ENCODE measurements around the gene TMEFF2.
"Not testable (repeated sequence)": the region's sequence is repeated elsewhere in the genome, so short reads cannot be mapped to it uniquely, and the experiment has no call there.

TMEFF2 gene

DNA sequence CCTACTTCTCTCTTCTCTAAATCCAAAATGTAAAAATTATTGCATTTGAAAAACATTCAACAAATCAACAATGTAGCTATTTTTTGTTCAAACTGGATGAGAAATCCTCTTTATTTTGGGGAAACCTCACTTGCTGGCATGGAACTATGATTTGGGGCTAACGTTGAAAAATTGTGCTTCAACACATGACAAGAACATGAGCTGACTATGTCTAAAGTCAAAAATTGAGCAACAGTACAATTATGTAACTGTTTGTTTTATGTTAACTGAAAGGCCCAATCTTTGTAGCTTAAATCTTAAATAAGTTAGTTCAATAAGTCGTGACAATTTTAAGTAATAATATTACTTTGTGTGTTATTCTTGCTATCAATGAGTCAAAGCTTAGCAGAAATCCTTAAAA, 67.3 kb downstream of the TMEFF2 start:
- no peak for DNase-seq (ENCODE audit: low read depth)

- no peak for DNase-seq (ENCODE audit: low read depth)
Measured at GRCh38 chr2:192126912-192127311, 67.8 kb downstream of the TMEFF2 start.

DNA sequence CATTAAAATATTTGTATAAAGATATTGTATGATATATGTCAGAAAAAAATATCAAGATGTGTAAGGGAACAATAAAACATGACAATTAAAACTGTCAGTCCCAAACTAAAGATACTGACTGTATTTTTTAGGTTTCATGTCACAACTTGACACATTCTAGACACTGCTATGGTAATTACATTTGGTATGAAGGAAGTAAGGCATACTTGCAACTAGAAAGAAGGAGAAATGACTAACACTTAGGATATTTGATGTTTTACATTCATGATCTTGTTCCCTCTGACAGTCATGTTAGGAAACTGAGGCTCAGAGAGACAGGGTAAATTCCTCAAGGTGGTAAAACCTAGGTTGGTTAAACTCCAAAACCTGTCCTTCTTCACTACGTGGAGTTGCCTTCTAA, 68.3 kb downstream of the TMEFF2 start:
- DNase-seq (ENCODE audit: low read depth): no peak

DNA sequence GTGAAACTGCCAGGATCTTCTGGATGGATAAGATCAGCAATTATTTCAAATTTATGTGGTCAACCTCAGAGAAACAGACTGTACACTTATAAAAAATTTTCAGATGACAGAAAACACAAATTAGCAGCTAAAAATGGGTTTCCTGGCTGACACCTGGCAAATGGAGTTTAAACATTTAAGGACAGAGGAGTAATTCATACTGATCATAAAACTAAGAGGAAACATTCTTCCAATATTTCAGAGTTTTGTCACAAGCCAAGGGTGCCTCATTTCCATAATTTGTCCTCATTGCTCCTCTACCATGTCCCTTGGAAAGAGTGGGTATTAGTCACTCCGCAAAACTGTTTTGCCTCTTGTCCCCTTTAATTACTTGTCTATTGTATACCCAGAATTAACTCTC, 70.2 kb downstream of the TMEFF2 start:
- DNase-seq (ENCODE audit: low read depth): no peak

DNA sequence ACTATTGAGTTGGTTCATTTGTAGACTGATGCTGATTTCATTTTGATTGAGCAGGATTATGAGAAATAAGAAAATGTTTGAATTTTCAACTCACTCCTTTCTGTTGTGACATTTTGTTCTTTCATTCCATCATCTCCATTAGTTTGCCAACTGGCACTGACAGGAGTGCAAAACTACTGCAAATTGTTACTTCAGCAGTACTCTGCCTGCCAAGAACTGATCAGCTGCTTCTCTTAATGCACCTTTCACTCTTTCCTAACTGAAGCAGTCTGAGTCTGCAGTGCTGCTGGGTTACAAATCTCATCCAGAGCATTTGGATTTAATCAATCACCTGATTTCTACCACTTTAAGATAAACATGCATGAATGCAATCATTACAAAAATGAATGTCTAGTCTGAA, 70.9 kb downstream of the TMEFF2 start:
- DNase-seq (ENCODE audit: low read depth): peak; percentile 54

DNA sequence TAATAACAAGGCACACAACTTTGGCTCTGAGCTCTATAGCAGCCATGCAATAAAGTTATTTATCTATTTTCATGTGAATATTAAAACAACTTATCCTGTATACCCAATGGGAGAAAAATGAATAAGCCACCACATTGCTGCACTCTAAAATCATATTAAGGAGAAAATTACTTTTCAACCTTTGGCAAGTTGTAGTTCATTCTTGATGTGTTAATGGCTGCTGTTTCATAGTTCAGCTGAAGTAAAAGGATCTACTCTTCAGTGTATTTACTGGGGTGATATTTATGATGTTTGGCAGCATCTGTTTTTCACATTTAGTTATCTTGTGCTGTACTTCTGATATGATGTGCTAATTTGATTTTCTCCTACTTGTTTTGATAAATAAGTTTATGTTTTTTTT, 71.8 kb downstream of the TMEFF2 start:
- no peak for DNase-seq (ENCODE audit: low read depth)

DNA sequence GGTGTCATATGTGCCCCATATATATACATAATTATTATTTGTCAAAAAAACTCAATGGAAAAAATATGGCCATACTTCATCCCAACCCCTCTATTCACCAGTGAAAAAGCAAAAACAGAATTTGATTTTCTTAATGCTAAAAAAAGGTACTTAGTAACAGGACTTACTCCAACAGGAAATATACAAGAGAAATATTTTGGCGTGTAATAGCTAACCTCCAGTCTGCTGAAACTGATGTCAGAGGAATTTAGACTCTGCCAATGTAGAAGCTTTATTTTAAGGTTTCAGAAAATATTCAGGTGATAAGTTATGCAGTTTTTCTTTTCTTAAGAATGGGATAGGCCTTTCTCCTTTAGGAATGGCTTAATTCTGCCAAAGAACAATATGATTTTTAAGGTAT, 72.6 kb downstream of the TMEFF2 start:
- DNase-seq (ENCODE audit: low read depth): no peak

GRCh38 chr2:192119536-192119935, 75.2 kb downstream of the TMEFF2 start:
- no peak for DNase-seq (ENCODE audit: low read depth)

DNA sequence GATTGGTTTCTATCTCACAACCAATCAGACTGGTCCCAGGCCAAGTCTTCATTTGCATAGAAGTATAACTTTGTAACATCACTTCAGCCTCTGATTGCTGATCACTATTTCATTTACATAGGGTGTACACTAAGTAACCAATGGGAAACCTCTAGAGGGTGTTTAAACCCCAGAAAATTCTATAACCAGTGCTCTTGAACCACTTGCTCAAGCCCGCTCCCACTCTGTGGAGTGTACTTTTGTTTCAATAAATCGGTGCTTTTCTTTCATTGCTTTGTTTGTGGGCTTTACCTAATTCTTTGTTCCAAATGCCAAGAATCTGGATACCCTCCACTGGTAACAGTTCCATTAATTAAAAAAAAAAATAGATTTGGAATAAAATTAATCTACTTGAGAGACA, 77.0 kb downstream of the TMEFF2 start:
- no peak for DNase-seq (ENCODE audit: low read depth)

DNA sequence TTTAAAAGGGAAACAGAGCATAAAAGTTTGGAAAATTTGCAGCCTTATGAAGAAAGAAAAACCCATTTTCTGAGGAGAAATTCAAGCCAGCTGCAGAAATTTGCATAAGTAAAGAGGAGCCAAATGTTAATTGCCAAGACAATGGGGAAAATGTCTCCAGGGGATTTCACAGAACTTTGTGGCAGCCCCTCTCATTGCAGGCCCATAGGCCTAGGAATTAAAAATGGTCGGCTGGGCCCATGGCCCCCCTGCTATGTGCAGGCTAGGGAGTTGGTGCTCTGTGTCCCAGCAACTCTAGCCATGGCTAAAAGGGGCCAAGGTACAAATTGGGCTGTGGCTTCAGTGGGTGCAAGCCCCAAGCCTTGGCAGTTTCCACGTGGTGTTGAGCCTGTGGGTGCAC, 83.2 kb downstream of the TMEFF2 start:
- not testable (repeated sequence) for DNase-seq (ENCODE audit: low read depth)

DNA sequence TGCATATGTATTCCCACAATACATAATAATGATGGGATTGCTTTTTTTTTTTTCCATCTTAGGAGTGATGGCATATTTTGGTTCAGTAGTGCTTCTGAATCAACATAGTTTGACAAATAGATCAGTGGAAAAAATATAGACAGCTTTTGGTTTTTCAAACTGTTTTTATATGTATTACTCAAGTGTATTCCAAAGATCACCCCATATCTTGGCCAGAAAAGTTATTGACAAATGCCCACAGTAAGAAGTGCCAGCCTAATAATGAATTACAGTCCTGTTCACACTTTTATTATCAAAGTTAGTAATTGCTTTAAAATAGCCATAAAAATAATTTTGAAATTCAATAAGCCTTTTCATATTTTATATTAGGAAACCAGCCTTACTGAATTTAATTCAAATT, 95.0 kb downstream of the TMEFF2 start:
- no peak for DNase-seq (ENCODE audit: low read depth)

- no peak for DNase-seq (ENCODE audit: low read depth)
Measured at GRCh38 chr2:192098814-192099491, 95.8 kb downstream of the TMEFF2 start.

GRCh38 chr2:192091476-192091875, 103.3 kb downstream of the TMEFF2 start:
- DNase-seq (ENCODE audit: low read depth): no peak

DNA sequence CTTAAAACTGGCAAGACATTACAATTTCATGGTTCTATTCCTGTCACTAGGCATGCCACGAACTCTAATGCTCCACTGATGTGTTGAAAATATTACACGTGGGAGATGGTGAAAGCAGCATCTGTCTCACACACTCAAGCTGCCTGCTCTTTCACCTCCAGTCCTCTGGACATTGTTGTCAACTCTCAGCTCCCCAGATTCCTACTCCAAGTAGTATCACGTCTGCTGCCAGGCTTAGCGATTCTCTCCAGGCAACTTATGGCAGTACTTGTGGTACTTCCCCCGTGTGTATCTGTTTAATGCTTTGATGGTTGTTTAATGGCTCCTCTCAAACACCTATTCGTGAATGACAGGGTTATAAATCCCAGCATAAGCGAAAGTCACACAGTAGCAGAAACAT, 103.8 kb downstream of the TMEFF2 start:
- no peak for DNase-seq (ENCODE audit: low read depth)

GRCh38 chr2:192087398-192087958, 107.3 kb downstream of the TMEFF2 start:
- DNase-seq (ENCODE audit: low read depth): no peak

GRCh38 chr2:192082121-192082520, 112.6 kb downstream of the TMEFF2 start:
- no peak for DNase-seq (ENCODE audit: low read depth)

DNA sequence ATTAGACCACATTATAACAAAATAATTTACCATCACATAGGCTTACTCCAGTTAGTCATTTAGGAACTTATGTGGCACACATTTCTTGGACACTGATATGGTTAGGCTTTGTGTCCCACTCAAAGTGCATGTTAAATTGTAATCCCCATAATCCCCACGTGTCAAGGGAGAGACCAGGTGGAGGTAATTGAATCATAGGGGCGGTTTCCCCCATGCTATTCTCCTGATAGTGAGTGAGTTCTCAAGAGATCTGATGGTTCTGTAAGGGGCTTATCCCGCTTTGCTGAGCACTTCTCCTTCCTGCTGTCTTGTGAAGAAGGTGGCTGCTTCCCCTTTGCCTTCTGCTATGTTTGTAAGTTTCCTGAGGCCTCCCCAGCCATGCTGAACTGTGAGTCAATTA, 114.6 kb downstream of the TMEFF2 start:
- DNase-seq (ENCODE audit: low read depth): not testable (repeated sequence)

GRCh38 chr2:192073878-192074277, 120.9 kb downstream of the TMEFF2 start:
- no peak for DNase-seq (ENCODE audit: low read depth)

DNA sequence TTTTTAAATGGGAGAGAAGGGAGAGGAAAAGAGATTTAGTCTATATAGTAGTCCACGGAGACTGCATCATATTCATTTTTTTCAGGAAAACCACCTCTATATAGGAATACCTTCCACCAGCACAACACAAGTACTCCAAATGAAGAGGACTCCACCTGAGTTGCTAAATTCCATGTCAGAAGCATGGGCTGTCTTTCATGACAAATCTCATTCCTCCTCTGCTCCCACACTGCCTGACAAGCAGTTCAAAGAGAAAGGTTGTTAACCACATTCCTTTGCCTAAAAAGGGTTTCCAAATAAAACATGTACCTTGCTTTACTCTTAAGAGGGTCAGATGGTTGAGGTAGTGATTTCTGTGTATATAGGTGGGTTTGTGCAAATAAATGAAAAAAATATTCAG, 122.0 kb downstream of the TMEFF2 start:
- DNase-seq (ENCODE audit: low read depth): no peak

DNA sequence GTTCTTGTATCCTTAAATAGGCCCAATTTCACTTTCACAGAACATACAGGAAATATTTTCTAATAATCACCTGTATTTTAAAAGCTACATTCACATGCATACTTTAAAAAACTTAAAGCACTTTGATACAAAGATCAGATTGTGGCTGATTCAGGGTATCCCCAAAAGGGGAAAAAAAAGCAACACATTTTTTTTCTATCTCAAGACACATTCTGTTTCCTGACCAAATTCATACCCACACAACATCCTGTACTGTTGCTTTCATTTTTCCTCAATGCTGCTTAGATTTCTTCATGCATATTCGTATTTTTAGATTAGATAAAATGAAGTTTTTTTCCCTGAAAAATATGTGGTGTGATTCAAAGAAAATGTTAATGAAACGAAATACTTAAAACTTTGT, 122.5 kb downstream of the TMEFF2 start:
- DNase-seq (ENCODE audit: low read depth): no peak

DNA sequence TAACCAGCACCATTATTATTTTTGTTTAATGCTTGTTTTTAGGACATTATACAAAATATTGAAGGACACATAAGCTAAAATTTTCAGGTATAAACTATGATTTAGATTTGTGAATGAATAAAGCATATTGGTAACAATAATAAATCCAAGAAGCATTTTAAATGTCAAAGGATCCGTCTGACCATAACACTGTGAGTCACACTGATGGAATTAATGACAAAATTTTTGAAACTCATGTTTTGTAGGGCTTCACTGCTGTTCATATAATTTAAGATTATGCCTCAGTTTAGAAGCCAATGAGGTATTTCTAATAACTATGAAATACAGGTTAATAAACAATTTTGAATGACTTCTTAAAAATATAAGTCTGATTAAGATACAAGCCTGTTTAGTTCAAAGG, 124.6 kb downstream of the TMEFF2 start:
- no peak for DNase-seq (ENCODE audit: low read depth)

- DNase-seq (ENCODE audit: low read depth): no peak
Measured at GRCh38 chr2:192069417-192069816, 125.3 kb downstream of the TMEFF2 start.

DNA sequence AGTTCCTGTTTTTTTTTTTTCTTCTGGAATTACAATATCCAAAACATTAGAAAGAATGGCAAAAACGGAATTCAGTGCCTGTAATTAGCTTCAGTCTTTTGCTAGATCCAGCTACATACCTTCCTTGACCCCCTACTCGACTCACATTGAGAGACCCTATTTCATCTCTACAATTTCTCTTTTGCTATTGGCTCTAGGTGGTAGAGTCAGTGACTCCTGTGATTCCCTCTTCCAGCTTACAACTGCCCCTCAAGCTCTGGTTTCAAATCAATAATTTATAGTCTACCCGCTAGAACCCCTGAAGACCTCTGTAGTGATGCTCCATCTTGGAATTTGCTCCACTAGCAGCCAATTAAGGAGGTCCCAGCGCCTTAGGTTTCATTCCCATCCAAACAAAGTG, 125.8 kb downstream of the TMEFF2 start:
- DNase-seq (ENCODE audit: low read depth): no peak

- DNase-seq (ENCODE audit: low read depth): no peak
Measured at GRCh38 chr2:192067631-192068030, 127.1 kb downstream of the TMEFF2 start.

All from fibroblast of the conjunctiva (primary cell).